SHP77 treated with DMSO at 0.1 percent for 48 hours (cell line): ENCODE measurements around the gene LRRC2.

Experiments
- DNase-seq: peaks from one replicate; lab custom pipeline; 2025; lab: John Stamatoyannopoulos, UW

Gene LRRC2

DNA sequence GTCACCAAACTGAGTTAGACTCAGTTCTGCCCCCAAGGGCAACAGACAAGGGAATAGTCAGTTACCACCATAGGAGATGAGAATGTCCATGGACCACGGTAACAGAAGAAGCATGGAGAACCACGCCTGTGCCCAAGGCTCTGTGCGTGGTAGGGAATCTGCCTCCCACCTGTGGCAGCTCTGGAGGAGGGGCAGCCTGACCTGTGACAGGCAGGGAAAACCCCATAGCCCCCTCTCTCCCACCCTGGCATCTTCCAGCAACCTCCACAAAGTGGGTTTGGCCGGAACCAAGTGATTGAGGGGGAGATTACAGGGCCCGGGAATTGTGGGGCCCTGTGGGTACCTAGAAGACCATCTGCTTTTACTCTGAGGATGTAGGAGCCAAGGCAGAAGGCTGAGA lies 87.1 kb downstream of the LRRC2 start:
- DNase-seq: no peak

DNA sequence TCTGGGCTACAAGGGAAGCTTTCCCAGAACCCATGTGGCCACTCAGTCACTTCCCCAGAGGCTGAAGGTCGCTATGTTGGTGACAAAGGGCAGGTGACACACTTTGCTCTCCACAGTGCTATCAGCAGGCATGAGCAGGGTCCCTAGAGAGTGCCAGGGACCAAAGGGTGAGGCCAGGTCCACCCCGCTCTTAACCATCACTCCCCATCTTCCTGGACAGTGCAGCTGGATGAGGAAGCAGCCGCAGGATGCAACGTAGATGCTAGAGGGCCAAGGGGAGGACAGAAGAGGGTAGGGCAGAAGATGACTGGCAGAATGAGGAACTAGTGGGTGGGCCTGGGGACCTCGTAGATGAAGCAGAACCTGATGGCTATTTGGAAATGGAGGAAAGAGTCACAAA lies 87.8 kb downstream of the LRRC2 start:
- DNase-seq: no peak

DNA sequence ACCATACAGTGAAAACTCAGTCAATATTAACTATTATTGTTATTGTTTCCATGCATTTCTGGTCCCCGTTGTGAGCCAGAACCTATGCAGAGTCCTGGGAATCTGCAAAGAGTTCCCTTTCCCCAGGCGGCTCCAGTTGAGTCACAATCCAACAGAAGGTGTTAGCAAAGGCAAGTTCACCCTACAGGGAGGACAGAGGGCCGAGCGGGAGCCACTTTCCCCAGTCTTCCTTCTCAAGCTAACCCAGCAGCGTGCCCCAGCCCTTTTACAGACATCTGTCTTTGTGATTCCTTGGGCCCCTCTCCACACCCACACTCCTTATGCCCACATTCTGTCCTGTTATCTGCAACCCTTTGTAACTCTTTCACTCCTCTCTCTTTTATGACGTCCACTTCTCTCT lies 88.3 kb downstream of the LRRC2 start:
- no peak for DNase-seq

DNA sequence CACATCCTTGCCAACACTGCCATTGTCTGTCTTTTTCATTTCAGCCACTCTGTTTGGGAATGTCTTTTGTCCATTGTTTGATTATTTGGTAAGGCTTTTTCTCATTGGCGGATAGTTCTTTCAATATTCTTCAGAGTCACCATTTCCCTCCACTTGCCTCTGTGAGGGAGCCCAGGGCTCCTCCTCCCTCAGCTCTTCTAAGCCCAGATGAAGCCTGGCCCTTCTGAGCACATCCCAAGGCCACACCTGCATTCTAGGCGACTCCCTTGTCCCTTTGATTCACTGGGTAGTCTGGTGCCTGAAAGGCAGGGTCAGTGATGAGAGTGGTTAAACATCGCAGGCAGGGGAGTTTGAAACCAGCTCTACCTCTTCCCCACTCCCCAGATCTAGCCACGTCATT lies 89.0 kb downstream of the LRRC2 start:
- DNase-seq: no peak

DNA sequence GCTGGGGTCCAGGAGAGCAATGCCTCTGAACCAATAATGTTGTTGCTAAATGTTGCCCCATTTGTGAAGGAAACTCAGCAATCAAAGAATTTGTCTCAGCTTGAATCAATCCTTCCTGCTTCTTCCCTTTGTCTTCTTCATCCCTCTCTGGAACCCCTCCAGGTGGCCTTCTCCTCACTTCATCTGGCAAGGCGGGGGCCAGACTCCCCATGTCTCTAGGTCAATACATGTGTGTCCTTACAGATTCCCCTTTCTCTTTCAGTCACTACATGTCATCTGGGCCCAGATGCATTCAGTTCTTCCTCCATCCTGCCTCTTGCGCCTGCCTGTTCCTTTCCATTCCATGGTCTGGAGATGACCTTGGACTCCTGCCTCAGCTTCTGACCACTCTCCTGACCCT lies 93.4 kb downstream of the LRRC2 start:
- DNase-seq: no peak

DNA sequence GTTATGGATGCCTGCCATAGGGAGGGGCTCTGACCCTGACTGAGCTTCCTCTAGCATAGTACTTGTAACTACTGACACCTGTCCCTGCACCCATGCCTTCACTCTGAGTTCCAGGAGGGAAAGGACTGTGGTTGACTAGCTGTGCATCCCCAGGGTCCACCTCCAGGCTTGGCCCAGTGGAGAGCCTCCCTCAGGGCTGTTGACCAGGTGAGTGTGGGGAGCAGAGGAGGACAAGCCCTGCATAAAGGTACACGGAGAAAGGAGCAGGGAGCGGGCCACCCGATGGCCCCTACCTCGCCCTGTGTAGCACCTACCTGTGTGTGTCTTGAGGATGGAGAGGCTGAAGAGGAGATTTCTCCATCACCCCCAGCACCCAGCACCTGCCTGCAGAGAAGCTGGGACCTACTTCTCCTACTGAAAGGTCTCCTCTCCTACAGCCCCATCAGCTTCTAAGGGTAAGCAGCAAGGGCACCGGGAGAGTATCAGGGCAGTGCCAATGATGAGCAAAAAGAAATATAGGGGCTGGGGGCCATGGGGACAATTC lies 94.7 kb downstream of the LRRC2 start:
- DNase-seq: no peak

DNA sequence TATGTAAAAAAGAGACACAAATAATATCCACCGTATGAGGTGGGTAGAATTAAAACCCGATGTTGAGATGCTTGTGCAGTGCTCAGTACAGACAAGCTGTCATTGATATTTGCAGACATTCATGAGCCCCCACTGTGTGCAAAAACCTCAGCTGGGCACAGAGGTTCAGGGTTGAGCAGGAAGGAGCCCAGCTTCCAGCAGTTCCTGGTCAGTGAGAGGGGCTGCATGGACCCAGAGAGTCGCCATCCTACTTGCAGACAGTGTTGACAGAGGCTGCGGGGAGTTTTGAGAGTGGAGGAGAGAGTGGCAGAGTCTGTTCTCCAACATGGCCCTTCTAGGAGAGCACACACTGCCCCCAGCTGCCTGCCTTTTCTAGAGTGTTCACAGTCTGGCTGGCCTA lies 95.3 kb downstream of the LRRC2 start:
- no peak for DNase-seq

DNA sequence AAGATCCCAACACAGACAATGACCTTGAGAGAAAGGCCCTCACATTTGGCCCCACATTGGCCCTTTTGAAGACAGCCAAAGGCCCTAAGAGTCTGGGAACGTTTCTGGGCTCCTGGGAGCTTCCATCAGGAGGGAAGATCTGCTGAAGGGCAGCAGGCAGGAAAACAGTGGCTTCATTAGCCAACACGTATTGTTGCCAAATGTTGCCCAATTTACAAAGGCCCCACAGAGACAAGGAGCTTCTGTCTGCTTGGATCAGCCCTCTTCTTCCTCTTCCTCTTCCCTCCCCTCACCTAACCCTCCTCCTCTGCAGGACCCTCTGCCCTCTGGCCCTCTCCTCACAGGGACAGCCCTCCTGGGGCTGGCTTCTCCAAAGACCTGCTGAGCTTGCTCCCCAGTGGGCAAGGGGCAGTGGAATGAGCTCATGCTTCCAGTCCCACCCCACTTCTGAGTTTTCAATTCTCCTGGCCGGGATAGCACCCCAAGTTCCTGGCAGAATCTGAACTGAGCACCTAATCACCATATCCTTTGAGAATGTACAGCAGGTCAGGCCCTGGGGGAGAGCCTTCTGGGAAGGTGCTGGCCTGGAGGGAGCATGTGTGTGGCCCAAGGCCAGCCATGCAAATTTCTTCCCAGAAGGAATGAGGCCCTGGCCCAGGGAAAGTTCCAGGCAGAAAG lies 96.3 kb downstream of the LRRC2 start:
- no peak for DNase-seq

DNA sequence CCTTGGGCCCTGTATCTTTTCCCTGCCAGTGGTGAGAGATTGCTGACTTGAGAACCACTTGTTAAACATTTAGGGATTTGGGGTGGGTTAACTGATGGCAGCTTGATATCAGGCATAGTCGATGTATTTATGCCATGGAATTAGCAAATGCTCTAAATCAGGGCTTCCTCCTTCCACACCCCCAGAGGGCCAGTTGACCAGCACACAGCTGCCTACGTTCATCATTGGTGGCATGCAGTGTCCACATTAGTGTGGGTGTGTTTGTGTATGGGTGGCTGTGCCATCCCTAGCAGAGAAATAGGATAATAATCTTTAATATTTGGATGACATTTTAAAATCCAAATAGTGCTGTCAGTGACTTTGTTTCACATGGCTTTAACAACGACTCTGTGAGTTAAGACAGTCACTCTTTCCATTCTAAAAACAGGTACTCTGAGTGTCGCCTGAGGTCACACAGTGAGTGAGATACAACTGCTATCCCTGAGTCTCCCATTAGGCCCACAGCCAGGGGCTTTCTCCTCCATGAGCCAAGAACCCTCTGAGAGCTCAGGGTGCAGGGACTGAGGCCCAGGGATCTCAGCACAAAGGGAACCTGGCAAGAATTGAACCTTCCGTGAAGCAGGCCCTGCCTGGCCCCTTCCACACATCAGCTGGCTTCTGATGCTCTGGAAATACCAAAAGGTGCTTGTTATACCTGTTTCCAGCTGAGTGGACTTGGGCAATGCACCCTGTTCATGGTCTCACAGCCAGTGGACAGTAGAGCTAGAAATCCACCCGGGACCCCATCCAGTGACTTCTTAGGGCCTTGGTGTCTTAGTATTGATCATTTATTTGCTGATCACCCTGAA lies 97.1 kb downstream of the LRRC2 start:
- no peak for DNase-seq

DNA sequence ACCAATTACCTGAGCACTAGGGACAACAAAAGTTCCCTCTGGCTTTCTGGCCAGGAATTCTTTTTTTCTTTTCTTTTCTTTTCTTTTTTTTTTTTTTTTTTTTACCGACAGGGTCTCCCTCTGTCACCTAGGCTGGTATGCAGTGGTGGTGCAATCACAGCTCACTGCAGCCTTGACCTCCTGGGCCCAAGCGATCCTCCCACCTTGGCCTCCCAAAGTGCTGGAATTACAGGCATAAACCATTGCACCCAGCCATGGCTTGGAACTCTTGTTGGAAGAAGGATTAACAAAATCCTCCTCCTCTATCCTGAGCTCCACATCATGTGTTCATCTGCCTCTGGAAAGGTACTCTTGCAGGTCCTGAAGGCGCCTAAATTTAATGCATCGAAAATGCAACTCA lies 98.5 kb downstream of the LRRC2 start:
- DNase-seq: no peak

DNA sequence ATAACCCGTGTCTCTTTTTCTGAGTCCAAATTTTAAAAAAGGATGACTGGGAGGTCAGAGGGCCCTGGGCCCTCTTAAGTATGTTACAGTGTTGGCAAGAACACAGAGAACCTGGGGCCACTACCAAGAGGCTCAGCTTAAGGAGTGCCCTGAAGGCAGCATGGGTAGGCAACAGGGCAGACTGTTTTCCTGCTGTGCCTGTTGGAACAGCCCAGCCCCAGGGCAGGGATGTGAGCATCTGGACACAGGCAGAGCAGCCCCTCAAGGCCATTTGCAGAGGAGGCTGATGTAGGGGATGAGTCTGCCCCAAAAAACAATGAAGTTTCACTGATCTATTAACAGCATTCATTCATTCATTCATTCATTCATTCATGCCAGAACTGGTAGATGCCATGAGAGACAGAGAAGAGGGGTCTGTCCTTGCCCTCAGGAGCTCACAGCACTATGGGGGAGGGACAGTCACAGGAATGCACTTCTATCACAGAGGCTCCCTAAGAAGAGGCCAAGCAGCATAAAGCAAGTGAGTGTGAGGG lies 99.2 kb downstream of the LRRC2 start:
- no peak for DNase-seq

DNA sequence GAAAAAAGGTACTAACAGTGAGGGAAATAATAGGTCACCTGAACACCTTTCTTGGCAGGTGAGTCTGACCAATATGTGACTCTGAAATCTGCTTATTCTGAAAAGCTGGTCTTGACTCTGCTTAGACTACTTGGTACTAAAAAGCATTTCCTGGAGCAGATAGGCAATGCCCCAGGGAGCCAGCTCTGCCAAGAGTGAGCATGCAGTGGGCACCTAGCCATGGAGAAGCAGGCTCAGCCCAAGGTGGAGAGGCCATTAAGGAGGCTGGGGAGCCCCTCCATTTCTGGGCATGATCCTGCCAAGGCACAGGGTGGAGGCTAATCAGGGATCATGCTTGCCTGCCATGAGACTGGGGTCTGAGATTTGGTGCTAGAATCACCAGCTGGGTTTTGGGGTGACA lies 99.8 kb downstream of the LRRC2 start:
- no peak for DNase-seq
